Lower lobe of right lung (tissue), 2 donors: ENCODE data around the gene TWSG1. TPM values are rescaled to one million over a fixed set of nuclear protein-coding genes. Genes with fewer than 3 reads are reported as not detected.

Experiments used
- ATAC-seq, 2 donors: fragments of 200-7000 bp; cut with Tn5 transposase; one replicate each; pipeline ENCODE4 v1.9.1; 2020 to 2022; ENCODE audit warnings: mild to moderate bottlenecking in 2 of 2, moderate library complexity in 2 of 2
- DNase-seq: peaks from one replicate; pipeline ENCODE4 v3.0.0-alpha.2; 2020
- H3K27ac ChIP-seq: fragments of 200-600 bp; one replicate; pipeline ENCODE4 v1.8.0; 2022
- H3K27me3 ChIP-seq: fragments of 200-600 bp; one replicate; pipeline ENCODE4 v1.8.0; 2022; ENCODE audit warnings: low read depth
- H3K36me3 ChIP-seq: fragments of 200-600 bp; one replicate; pipeline ENCODE4 v1.8.0; 2022; ENCODE audit warnings: mild to moderate bottlenecking
- H3K4me1 ChIP-seq: fragments of 200-600 bp; one replicate; pipeline ENCODE4 v1.8.0; 2022
- H3K4me3 ChIP-seq: fragments of 200-600 bp; one replicate; pipeline ENCODE4 v1.8.0; 2022; ENCODE audit warnings: mild to moderate bottlenecking
- H3K9me3 ChIP-seq: fragments of 200-600 bp; one replicate; pipeline ENCODE4 v1.8.0; 2022
- intact Hi-C: fragments of 100-400 bp; cut with DNase I; formaldehyde crosslinking; loops from one replicate; pipeline ENCODE4 v1.11.0; 2022
- total RNA-seq: library from RNA; stranded (reverse); fragmentation: NEBNext Ultra II Directional; extraction: Animal tissue kit (Norgen Biotek cat#: 25700); gene quantifications from one replicate; pipeline ENCODE4 v1.2.1, GENCODE V29; 2021
- TF ChIP-seq, protein P1 (sequence below): fragments of 200-600 bp; IDR thresholded peaks from one replicate; pipeline ENCODE4 v1.8.0; 2022; ENCODE audit warnings: antibody characterized with exemption, mild to moderate bottlenecking
- donor health status: DM: no; HTN: yes; CAD: no; lungs with severe emphysema.

TWSG1 gene
- total RNA-seq, 1 donor from 2014 or later, result 31.4 TPM

DNA sequence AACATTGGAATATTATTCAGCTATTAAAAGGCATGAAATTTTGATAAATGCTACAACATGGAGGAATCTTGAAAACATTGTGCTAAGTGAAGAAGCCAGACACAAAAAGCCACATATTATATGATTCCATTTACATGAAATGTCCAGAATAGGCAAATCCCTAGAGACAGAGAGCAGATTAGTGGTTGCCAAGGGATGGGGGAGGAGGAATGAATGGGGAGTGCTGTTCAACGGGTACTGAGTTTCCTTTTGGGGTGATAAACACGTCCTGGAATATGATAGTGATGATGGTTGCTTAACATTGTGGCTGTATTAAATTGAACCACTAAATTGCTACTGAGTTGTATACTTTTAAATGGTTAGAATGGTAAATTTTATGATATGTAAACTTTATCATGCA is 8.9 kb upstream of the TWSG1 start:
- Histone ChIP-seq H3K9me3 (peaks cover 5% of the 10 kb centered on the region), H3K4me3 (no peak overlapping the region), H3K27ac (no peak overlapping the region), H3K4me1 (peaks cover 3% of the 10 kb centered on the region), H3K27me3 (no peaks in the 10 kb centered on the region), H3K36me3 (no peaks in the 10 kb centered on the region)
- TF ChIP-seq, protein P1, sequence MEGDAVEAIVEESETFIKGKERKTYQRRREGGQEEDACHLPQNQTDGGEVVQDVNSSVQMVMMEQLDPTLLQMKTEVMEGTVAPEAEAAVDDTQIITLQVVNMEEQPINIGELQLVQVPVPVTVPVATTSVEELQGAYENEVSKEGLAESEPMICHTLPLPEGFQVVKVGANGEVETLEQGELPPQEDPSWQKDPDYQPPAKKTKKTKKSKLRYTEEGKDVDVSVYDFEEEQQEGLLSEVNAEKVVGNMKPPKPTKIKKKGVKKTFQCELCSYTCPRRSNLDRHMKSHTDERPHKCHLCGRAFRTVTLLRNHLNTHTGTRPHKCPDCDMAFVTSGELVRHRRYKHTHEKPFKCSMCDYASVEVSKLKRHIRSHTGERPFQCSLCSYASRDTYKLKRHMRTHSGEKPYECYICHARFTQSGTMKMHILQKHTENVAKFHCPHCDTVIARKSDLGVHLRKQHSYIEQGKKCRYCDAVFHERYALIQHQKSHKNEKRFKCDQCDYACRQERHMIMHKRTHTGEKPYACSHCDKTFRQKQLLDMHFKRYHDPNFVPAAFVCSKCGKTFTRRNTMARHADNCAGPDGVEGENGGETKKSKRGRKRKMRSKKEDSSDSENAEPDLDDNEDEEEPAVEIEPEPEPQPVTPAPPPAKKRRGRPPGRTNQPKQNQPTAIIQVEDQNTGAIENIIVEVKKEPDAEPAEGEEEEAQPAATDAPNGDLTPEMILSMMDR, result no peak
- ATAC-seq, result no peak
- DNase-seq, result no peak
- intact Hi-C loops, result no loop called here

DNA sequence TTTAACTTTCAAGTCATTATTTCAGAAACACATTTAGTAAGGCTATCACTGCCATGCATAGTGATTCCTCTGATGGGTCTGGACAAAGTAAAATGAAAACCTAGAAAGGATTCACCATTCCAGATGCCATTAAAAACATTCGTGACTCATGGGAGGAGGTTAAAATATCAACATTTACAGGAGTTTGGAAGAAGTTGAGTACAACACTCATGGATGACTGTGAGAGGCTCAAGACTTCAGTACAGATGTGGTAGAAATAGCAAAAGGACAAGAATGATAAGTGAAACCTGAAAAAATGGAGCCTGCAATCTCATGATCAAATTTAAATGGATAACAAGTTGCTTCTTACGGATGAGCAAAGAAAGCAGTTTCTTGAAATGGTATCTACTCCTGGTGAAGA is 5.8 kb upstream of the TWSG1 start:
- intact Hi-C loops, result no loop called here
- ATAC-seq, result no peak
- TF ChIP-seq, protein P1, result no peak

DNA sequence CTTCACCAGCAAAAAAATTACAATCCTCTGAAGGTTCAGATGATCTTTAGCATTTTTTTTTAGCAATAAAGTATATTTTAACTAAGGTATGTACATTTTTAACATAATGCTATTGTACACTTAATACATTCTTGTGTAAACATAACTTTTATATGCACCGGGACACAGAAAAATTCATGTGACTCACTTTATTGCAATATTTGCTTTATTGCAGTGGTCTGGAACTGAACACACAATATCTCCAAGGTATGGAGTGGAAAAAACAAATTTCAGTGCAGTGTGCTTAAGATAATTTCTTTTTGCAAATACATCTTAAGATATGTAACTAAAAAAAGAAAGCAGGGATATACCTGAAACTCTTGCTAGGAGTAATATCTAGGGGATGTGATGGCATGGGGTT is 5.1 kb upstream of the TWSG1 start:
- H3K4me3 ChIP-seq, result no peak overlapping the region
- H3K36me3 ChIP-seq, result no peaks in the 10 kb centered on the region
- DNase-seq, result no peak
- no peaks in the 10 kb centered on the region for H3K4me1 ChIP-seq
- intact Hi-C loops, result no loop called here
- H3K27me3 ChIP-seq, result no peaks in the 10 kb centered on the region
- TF ChIP-seq, protein P1, result no peak
- no peak for ATAC-seq
- no peak overlapping the region for H3K27ac ChIP-seq
- peaks cover 5% of the 10 kb centered on the region for H3K9me3 ChIP-seq

More for the DNA sequence above, 5.8 kb upstream of the TWSG1 start:
- Histone ChIP-seq H3K36me3 (no peaks in the 10 kb centered on the region), H3K9me3 (peaks cover 5% of the 10 kb centered on the region), H3K27ac (no peak overlapping the region), H3K4me3 (no peak overlapping the region), H3K27me3 (no peaks in the 10 kb centered on the region), H3K4me1 (no peaks in the 10 kb centered on the region)
- DNase-seq, result no peak

DNA sequence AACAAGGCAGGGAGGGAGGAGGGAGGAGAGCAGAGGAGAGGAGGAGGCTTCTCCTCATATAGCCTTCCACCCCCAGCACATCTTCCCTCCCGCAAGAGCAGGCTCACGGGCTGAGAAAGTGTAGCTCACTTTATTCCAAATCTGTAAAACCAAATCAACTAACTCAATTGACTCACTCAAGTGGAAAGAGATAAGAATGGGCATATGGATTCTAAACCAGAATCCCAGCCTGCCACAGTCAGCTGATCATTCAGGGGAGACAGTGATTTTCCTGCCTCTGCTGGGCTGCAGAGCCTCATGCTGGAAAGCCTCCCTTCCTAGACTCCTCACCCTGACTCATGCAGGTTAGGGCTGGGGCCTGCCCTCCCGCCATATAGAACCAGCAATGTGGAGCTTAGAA is 4.2 kb upstream of the TWSG1 start:
- intact Hi-C loops, result no loop called here
- Histone ChIP-seq H3K36me3 (no peaks in the 10 kb centered on the region), H3K4me1 (peaks cover 3% of the 10 kb centered on the region), H3K27ac (no peak overlapping the region), H3K4me3 (no peak overlapping the region), H3K27me3 (no peaks in the 10 kb centered on the region), H3K9me3 (peaks cover 5% of the 10 kb centered on the region)
- TF ChIP-seq, protein P1, result no peak
- DNase-seq (no peak), ATAC-seq (no peak)

DNA sequence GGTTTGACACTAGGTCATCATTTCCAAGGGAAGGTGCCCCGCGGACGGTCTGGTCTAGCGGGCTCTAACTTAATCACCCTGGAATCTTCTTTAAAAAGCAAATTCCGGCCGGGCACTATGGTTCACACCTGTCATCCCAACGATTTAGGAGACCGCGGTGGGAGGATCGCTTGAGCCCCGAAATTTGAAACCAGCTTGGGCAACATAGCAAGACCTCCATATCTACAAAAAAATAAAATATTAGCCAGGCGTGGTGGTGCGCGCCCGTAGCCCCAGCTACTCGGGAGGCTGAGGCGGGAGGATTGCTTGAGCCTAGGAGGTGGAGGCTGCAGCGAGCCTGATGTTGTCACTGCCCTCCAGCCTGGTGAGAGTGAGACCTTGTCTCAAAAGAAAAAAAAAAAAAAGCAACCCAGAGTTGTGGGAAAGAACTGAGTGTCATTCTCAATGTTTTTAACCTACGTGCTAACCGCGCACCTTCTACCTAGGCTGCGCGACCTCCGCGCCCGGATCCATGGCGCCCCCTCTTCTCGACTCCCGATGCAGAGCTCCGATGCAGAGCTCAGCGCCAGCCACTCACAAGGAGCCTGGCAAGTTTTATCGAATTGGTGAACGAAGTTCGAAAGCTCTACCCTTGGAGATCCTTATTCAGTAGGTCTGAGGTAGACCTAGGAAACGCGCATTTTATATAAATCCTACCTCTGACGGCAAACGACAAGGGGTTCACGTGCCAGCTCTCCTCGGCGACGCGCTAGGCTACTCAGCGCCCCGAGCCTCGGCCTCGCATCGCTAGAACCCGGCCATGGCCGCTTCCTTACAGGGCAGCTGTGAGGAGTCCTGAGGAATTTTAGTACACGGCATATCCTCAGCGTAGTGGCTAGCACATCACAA is 888 bp upstream of the TWSG1 start:
- intact Hi-C loops, result no loop called here
- peak overlapping the region; percentile 77 for H3K27ac ChIP-seq
- TF ChIP-seq, protein P1, result no peak

More for the DNA sequence above, 888 bp upstream of the TWSG1 start:
- peaks cover 13% of the 10 kb centered on the region for H3K36me3 ChIP-seq
- peak overlapping the region; percentile 77 for H3K4me3 ChIP-seq
- DNase-seq (peak; percentile 46), ATAC-seq (peak; percentile 66 to 72)
- H3K27me3 ChIP-seq, result no peaks in the 10 kb centered on the region
- no peaks in the 10 kb centered on the region for H3K9me3 ChIP-seq
- peaks cover 10% of the 10 kb centered on the region for H3K4me1 ChIP-seq
